Measurements from ENCODE around the gene RFXAP.

Gene RFXAP

GRCh38 chr13:36831291-36831690 is 12.3 kb downstream of the RFXAP start:
- no peak overlapping the region for H3K4me2 ChIP-seq (ENCODE audit: low read length)
- TF ChIP-seq, protein P1, sequence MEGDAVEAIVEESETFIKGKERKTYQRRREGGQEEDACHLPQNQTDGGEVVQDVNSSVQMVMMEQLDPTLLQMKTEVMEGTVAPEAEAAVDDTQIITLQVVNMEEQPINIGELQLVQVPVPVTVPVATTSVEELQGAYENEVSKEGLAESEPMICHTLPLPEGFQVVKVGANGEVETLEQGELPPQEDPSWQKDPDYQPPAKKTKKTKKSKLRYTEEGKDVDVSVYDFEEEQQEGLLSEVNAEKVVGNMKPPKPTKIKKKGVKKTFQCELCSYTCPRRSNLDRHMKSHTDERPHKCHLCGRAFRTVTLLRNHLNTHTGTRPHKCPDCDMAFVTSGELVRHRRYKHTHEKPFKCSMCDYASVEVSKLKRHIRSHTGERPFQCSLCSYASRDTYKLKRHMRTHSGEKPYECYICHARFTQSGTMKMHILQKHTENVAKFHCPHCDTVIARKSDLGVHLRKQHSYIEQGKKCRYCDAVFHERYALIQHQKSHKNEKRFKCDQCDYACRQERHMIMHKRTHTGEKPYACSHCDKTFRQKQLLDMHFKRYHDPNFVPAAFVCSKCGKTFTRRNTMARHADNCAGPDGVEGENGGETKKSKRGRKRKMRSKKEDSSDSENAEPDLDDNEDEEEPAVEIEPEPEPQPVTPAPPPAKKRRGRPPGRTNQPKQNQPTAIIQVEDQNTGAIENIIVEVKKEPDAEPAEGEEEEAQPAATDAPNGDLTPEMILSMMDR (IDR thresholded peaks at IDR 0.05; ENCODE audit: low read depth, low read length, poor library complexity, severe bottlenecking): no peak
- no peak for TF ChIP-seq EZH2phosphoT487 (IDR thresholded peaks at IDR 0.05; ENCODE audit: borderline replicate concordance, low read length)
- no peaks in the 10 kb centered on the region for H4K20me1 ChIP-seq (ENCODE audit: control insufficient read depth, insufficient read depth, low read depth, low read length)
- H3K9me2 ChIP-seq (replicated peaks; ENCODE audit: control insufficient read depth, low read length): no peaks in the 10 kb centered on the region
- 0 out of 2 replicates have a peak, but pooled peaks cover 2% of the 10 kb centered on the region for H3F3A ChIP-seq (ENCODE audit: control insufficient read depth, insufficient read depth)
- no peaks in the 10 kb centered on the region for H3K27me3 ChIP-seq (ENCODE audit: control insufficient read depth, low read length)
- no peaks in the 10 kb centered on the region for H3K9me3 ChIP-seq (ENCODE audit: control insufficient read depth, insufficient read depth, low read length)
- no peaks in the 10 kb centered on the region for H3K4me1 ChIP-seq (ENCODE audit: control insufficient read depth, low read length)
- H3K4me3 ChIP-seq (ENCODE audit: low read length): no peak overlapping the region
- H3K79me2 ChIP-seq (ENCODE audit: control insufficient read depth, low read length): no peaks in the 10 kb centered on the region
- H3K27ac ChIP-seq (ENCODE audit: low read depth, low read length): no peak overlapping the region
- H3K36me3 ChIP-seq (ENCODE audit: control insufficient read depth, low read length): peaks cover 49% of the 10 kb centered on the region

DNA sequence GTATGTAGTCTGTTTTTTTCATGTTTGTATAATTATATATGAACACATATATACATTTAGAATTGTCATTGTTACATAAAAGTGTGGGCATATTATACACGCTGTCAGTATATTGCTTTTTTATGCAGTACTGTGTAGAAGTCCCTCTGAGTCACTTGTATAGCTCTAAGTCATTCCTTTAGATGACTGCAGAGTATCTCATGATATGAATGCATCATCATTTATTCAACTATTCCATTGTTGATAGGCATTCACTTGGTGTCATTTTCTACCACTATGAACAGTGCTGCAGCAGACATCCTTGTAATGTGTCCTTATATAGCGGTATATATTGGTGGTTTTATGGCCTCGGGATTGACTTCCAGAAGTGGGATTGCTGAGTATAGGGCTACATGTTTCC is 15.3 kb downstream of the RFXAP start:
- no peaks in the 10 kb centered on the region for H3K9me3 ChIP-seq (ENCODE audit: control insufficient read depth, insufficient read depth, low read length)
- H3K9me2 ChIP-seq (replicated peaks; ENCODE audit: control insufficient read depth, low read length): no peaks in the 10 kb centered on the region
- H3K4me1 ChIP-seq (ENCODE audit: control insufficient read depth, low read length): no peaks in the 10 kb centered on the region
- no peaks in the 10 kb centered on the region for H3K79me2 ChIP-seq (ENCODE audit: control insufficient read depth, low read length)
- no peak overlapping the region for H3K4me3 ChIP-seq (ENCODE audit: low read length)
- no peak overlapping the region for H3K4me2 ChIP-seq (ENCODE audit: low read length)
- no peaks in the 10 kb centered on the region for H3K27me3 ChIP-seq (ENCODE audit: control insufficient read depth, low read length)
- TF ChIP-seq EZH2phosphoT487 (IDR thresholded peaks at IDR 0.05; ENCODE audit: borderline replicate concordance, low read length): no peak
- TF ChIP-seq, protein P1 (IDR thresholded peaks at IDR 0.05; ENCODE audit: low read depth, low read length, poor library complexity, severe bottlenecking): no peak
- H3F3A ChIP-seq (ENCODE audit: control insufficient read depth, insufficient read depth): no peaks in the 10 kb centered on the region
- peaks cover 1% of the 10 kb centered on the region; the same call in 1 of the 2 replicates for H4K20me1 ChIP-seq (ENCODE audit: control insufficient read depth, insufficient read depth, low read depth, low read length)
- H3K36me3 ChIP-seq (ENCODE audit: control insufficient read depth, low read length): peaks cover 25% of the 10 kb centered on the region
- H3K27ac ChIP-seq (ENCODE audit: low read depth, low read length): no peak overlapping the region

- TF ChIP-seq EZH2phosphoT487 (IDR thresholded peaks at IDR 0.05; ENCODE audit: borderline replicate concordance, low read length): no peak
- TF ChIP-seq, protein P1 (IDR thresholded peaks at IDR 0.05; ENCODE audit: low read depth, low read length, poor library complexity, severe bottlenecking): no peak
- Histone ChIP-seq H3K79me2 (ENCODE audit: control insufficient read depth, low read length) (no peaks in the 10 kb centered on the region), H3K4me3 (ENCODE audit: low read length) (no peak overlapping the region), H3K9me3 (ENCODE audit: control insufficient read depth, insufficient read depth, low read length) (no peaks in the 10 kb centered on the region), H3K4me2 (ENCODE audit: low read length) (no peak overlapping the region), H3K27me3 (ENCODE audit: control insufficient read depth, low read length) (no peaks in the 10 kb centered on the region), H3K27ac (ENCODE audit: low read depth, low read length) (no peak overlapping the region), H3F3A (ENCODE audit: control insufficient read depth, insufficient read depth) (no peaks in the 10 kb centered on the region), H3K36me3 (ENCODE audit: control insufficient read depth, low read length) (0 out of 2 replicates have a peak, but pooled peaks cover 4% of the 10 kb centered on the region), H3K4me1 (ENCODE audit: control insufficient read depth, low read length) (no peaks in the 10 kb centered on the region), H3K9me2 (replicated peaks; ENCODE audit: control insufficient read depth, low read length) (no peaks in the 10 kb centered on the region), H4K20me1 (ENCODE audit: control insufficient read depth, insufficient read depth, low read depth, low read length) (peaks cover 2% of the 10 kb centered on the region; the same call in 1 of the 2 replicates)
These were observed 18.5 kb downstream of the RFXAP start for GRCh38 chr13:36837354-36838092.
